Measurements from ENCODE around the gene USF3.
"Not testable (repeated sequence)": the region's sequence is repeated elsewhere in the genome, so short reads cannot be mapped to it uniquely, and the experiment has no call there.

Gene USF3

DNA sequence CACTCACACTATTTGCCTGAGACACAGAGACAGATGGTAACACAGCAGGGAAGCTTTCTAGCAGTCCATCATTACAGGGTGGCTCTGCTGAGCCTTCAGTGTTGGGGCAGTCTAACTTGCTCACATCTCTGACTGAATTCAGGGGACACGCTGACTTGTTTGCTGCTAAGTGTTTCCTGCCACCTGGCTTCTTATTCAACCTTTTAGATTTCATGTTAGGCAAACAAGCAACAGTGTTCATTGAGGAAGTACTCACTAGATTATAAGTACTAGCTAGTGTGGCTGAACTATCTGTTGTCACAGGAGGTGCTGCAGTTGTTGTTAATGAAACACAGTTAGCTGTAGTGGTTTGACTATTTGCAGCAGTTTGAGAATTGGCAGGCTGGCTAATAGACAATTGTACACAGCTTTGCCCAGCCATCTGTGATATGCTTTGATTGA lies 37.3 kb downstream of the USF3 start:
- Histone ChIP-seq H3K9ac (ENCODE audit: low read depth in 1 of 2, low read length in 2 of 2) (no peak overlapping the region), H3K27ac (ENCODE audit: low read depth, low read length) (no peak overlapping the region), H3K4me3 (ENCODE audit: low read depth in 1 of 2, low read length in 2 of 2) (no peak overlapping the region), H3K9me3 (ENCODE audit: control insufficient read depth in 1 of 2, low read length in 2 of 2) (no peaks in the 10 kb centered on the region), H3K4me1 (ENCODE audit: control insufficient read depth in 1 of 2, insufficient read depth in 2 of 2, low read length in 2 of 2) (peaks cover 14 to 19% of the 10 kb centered on the region in 2 donors), H3K27me3 (ENCODE audit: control insufficient read depth in 1 of 2, insufficient read depth in 2 of 2, low read length in 2 of 2) (no peaks in the 10 kb centered on the region), H3K36me3 (ENCODE audit: control insufficient read depth in 1 of 2, insufficient read depth in 2 of 2, low read length in 2 of 2) (peaks cover 34 to 47% of the 10 kb centered on the region in 2 donors)

- Histone ChIP-seq H3K9ac (ENCODE audit: low read depth in 1 of 2, low read length in 2 of 2) (no peak overlapping the region), H3K36me3 (ENCODE audit: control insufficient read depth in 1 of 2, insufficient read depth in 2 of 2, low read length in 2 of 2) (peaks cover 30 to 47% of the 10 kb centered on the region in 2 donors), H3K4me1 (ENCODE audit: control insufficient read depth in 1 of 2, insufficient read depth in 2 of 2, low read length in 2 of 2) (peaks cover 6 to 10% of the 10 kb centered on the region in 2 donors)
Observed at GRCh38 chr3:113658107-113658506, 38.3 kb downstream of the USF3 start.

DNA sequence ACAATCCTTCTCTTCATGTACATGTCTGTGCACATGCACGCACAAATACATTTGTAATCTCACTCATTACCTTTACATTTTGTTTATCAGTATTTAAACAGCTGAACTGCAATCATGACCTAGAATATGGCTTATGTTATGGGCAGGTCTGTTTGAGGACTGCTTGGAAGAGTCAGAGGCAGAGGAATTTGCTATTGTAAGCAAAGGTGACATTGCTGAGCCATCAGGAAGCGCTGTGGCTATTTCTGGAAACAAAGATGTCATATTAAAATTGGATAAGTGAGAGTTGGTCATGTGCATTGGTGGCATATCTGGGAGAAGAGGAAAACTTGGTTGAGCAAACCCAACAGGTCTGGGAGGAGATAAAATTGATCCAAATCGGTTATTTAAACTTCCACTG lies 41.6 kb downstream of the USF3 start:
- Histone ChIP-seq H3K4me1 (ENCODE audit: control insufficient read depth in 1 of 2, insufficient read depth in 2 of 2, low read length in 2 of 2) (no peaks in the 10 kb centered on the region), H3K27ac (ENCODE audit: low read depth, low read length) (no peak overlapping the region), H3K9me3 (ENCODE audit: control insufficient read depth in 1 of 2, low read length in 2 of 2) (no peaks in the 10 kb centered on the region), H3K4me3 (ENCODE audit: low read depth in 1 of 2, low read length in 2 of 2) (no peak overlapping the region), H3K36me3 (ENCODE audit: control insufficient read depth in 1 of 2, insufficient read depth in 2 of 2, low read length in 2 of 2) (peaks cover 20 to 29% of the 10 kb centered on the region in 2 donors), H3K27me3 (ENCODE audit: control insufficient read depth in 1 of 2, insufficient read depth in 2 of 2, low read length in 2 of 2) (no peaks in the 10 kb centered on the region), H3K9ac (ENCODE audit: low read depth in 1 of 2, low read length in 2 of 2) (no peak overlapping the region)

More at GRCh38 chr3:113658107-113658506, 38.3 kb downstream of the USF3 start:
- H3K27me3 ChIP-seq (ENCODE audit: control insufficient read depth in 1 of 2, insufficient read depth in 2 of 2, low read length in 2 of 2) = no peaks in the 10 kb centered on the region
- no peaks in the 10 kb centered on the region for H3K9me3 ChIP-seq (ENCODE audit: control insufficient read depth in 1 of 2, low read length in 2 of 2)
- H3K27ac ChIP-seq (ENCODE audit: low read depth, low read length) = no peak overlapping the region
- no peak overlapping the region for H3K4me3 ChIP-seq (ENCODE audit: low read depth in 1 of 2, low read length in 2 of 2)

DNA sequence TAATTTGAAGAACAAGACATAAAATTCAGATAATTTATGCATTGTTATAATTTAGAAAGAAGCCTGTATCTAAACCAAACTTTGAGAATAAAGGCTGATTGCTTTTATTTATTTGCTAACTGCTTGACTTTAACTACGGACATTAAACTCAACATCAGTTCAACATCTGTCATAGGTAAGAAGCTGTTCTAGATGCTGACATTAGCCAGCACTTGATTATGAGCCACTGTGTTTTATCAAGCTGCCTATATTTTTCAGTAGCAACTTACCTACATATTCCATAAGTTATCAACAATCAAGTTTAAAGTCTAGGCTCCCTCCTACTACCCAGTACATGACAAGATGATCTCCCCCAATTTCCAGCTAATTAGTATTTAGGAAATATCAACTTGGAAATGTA lies 42.1 kb downstream of the USF3 start:
- Histone ChIP-seq H3K27ac (ENCODE audit: low read depth, low read length) (no peak overlapping the region), H3K9ac (ENCODE audit: low read depth in 1 of 2, low read length in 2 of 2) (no peak overlapping the region), H3K4me3 (ENCODE audit: low read depth in 1 of 2, low read length in 2 of 2) (no peak overlapping the region), H3K9me3 (ENCODE audit: control insufficient read depth in 1 of 2, low read length in 2 of 2) (no peaks in the 10 kb centered on the region), H3K27me3 (ENCODE audit: control insufficient read depth in 1 of 2, insufficient read depth in 2 of 2, low read length in 2 of 2) (no peaks in the 10 kb centered on the region), H3K36me3 (ENCODE audit: control insufficient read depth in 1 of 2, insufficient read depth in 2 of 2, low read length in 2 of 2) (peaks cover 15 to 24% of the 10 kb centered on the region in 2 donors), H3K4me1 (ENCODE audit: control insufficient read depth in 1 of 2, insufficient read depth in 2 of 2, low read length in 2 of 2) (no peaks in the 10 kb centered on the region)

- no peak overlapping the region for H3K4me3 ChIP-seq (ENCODE audit: low read depth in 1 of 2, low read length in 2 of 2)
- H3K27ac ChIP-seq (ENCODE audit: low read depth, low read length) = no peak overlapping the region
- H3K36me3 ChIP-seq (ENCODE audit: control insufficient read depth in 1 of 2, insufficient read depth in 2 of 2, low read length in 2 of 2) = no peaks in the 10 kb centered on the region
- no peak overlapping the region for H3K9ac ChIP-seq (ENCODE audit: low read depth in 1 of 2, low read length in 2 of 2)
- peaks cover 0 to 18% of the 10 kb centered on the region in 2 donors for H3K9me3 ChIP-seq (ENCODE audit: control insufficient read depth in 1 of 2, low read length in 2 of 2)
- no peaks in the 10 kb centered on the region for H3K4me1 ChIP-seq (ENCODE audit: control insufficient read depth in 1 of 2, insufficient read depth in 2 of 2, low read length in 2 of 2)
- no peaks in the 10 kb centered on the region for H3K27me3 ChIP-seq (ENCODE audit: control insufficient read depth in 1 of 2, insufficient read depth in 2 of 2, low read length in 2 of 2)
Observed at GRCh38 chr3:113649174-113649845, 47.1 kb downstream of the USF3 start.

DNA sequence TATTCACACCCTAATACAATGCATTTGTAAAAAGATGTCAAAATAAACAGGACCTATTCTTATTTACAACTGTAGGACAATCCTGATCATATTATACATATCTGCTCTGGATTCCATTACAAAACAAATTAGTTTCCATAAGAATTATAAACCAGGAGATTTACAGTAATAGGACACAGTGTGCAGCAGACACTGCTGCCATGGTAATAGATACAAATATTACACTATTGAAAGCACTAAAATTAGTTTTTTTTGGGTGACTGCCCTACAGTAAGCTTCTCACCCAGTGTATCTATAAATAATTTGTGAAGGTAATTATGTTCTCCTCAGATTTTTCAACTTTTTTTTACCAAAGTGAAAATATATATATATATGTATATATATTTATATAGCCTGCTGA lies 47.9 kb downstream of the USF3 start:
- no peak overlapping the region for H3K27ac ChIP-seq (ENCODE audit: low read depth, low read length)
- no peaks in the 10 kb centered on the region for H3K36me3 ChIP-seq (ENCODE audit: control insufficient read depth in 1 of 2, insufficient read depth in 2 of 2, low read length in 2 of 2)
- no peaks in the 10 kb centered on the region for H3K4me1 ChIP-seq (ENCODE audit: control insufficient read depth in 1 of 2, insufficient read depth in 2 of 2, low read length in 2 of 2)
- no peak overlapping the region for H3K4me3 ChIP-seq (ENCODE audit: low read depth in 1 of 2, low read length in 2 of 2)
- no peaks in the 10 kb centered on the region for H3K27me3 ChIP-seq (ENCODE audit: control insufficient read depth in 1 of 2, insufficient read depth in 2 of 2, low read length in 2 of 2)
- no peak overlapping the region for H3K9ac ChIP-seq (ENCODE audit: low read depth in 1 of 2, low read length in 2 of 2)
- H3K9me3 ChIP-seq (ENCODE audit: control insufficient read depth in 1 of 2, low read length in 2 of 2) = peaks cover 0 to 18% of the 10 kb centered on the region in 2 donors

GRCh38 chr3:113643583-113643982 lies 52.9 kb downstream of the USF3 start:
- Histone ChIP-seq H3K36me3 (ENCODE audit: control insufficient read depth in 1 of 2, insufficient read depth in 2 of 2, low read length in 2 of 2) (no peaks in the 10 kb centered on the region), H3K9me3 (ENCODE audit: control insufficient read depth in 1 of 2, low read length in 2 of 2) (peaks cover 0 to 18% of the 10 kb centered on the region in 2 donors), H3K4me3 (ENCODE audit: low read depth in 1 of 2, low read length in 2 of 2) (no peak overlapping the region), H3K4me1 (ENCODE audit: control insufficient read depth in 1 of 2, insufficient read depth in 2 of 2, low read length in 2 of 2) (no peaks in the 10 kb centered on the region), H3K27me3 (ENCODE audit: control insufficient read depth in 1 of 2, insufficient read depth in 2 of 2, low read length in 2 of 2) (no peaks in the 10 kb centered on the region), H3K27ac (ENCODE audit: low read depth, low read length) (no peak overlapping the region), H3K9ac (ENCODE audit: low read depth in 1 of 2, low read length in 2 of 2) (no peak overlapping the region)

DNA sequence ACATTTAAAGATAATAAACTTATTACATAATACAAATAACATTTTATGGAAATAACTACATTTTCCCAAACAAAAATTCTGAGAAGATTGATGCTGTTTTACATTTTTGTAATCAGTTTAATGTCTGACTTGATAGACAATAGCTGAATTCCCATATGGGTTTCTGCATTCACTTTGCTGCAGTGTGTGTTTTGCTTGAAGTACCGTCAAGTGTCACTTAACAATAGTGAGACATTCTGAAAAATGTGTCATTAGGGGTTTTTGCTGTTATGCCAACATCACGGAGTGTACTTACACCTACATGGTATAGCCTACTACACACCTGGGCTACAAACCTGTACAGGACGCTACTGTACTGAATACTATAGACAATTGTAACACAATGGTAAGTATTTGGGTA lies 57.5 kb downstream of the USF3 start:
- Histone ChIP-seq H3K4me1 (ENCODE audit: control insufficient read depth in 1 of 2, insufficient read depth in 2 of 2, low read length in 2 of 2) (no peaks in the 10 kb centered on the region), H3K27me3 (ENCODE audit: control insufficient read depth in 1 of 2, insufficient read depth in 2 of 2, low read length in 2 of 2) (no peaks in the 10 kb centered on the region), H3K9me3 (ENCODE audit: control insufficient read depth in 1 of 2, low read length in 2 of 2) (no peaks in the 10 kb centered on the region), H3K9ac (ENCODE audit: low read depth in 1 of 2, low read length in 2 of 2) (no peak overlapping the region), H3K27ac (ENCODE audit: low read depth, low read length) (no peak overlapping the region), H3K36me3 (ENCODE audit: control insufficient read depth in 1 of 2, insufficient read depth in 2 of 2, low read length in 2 of 2) (no peaks in the 10 kb centered on the region), H3K4me3 (ENCODE audit: low read depth in 1 of 2, low read length in 2 of 2) (no peak overlapping the region)

DNA sequence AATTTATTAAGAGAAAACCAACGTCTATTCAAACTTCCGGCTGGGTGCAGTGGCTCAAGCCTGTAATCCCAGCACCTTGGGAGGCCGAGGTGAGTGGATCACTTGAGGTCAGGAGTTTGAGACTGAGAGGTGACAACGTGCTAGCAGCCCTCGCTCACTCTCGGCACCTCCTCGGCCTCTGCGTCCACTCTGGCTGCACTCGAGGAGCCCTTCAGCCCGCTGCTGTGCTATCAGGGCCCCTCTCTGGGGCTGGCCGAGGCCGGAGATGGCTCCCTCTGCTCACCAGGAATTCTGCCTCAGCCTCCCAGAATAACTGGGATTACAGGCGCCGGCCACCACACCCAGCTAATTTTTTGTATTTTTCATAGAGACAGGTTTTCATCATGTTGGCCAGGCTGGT lies 58.7 kb downstream of the USF3 start:
- H3K9ac ChIP-seq (ENCODE audit: low read depth in 1 of 2, low read length in 2 of 2) = no peak overlapping the region
- H3K36me3 ChIP-seq (ENCODE audit: control insufficient read depth in 1 of 2, insufficient read depth in 2 of 2, low read length in 2 of 2) = no peaks in the 10 kb centered on the region
- H3K9me3 ChIP-seq (ENCODE audit: control insufficient read depth in 1 of 2, low read length in 2 of 2) = no peaks in the 10 kb centered on the region
- H3K4me1 ChIP-seq (ENCODE audit: control insufficient read depth in 1 of 2, insufficient read depth in 2 of 2, low read length in 2 of 2) = no peaks in the 10 kb centered on the region
- no peaks in the 10 kb centered on the region for H3K27me3 ChIP-seq (ENCODE audit: control insufficient read depth in 1 of 2, insufficient read depth in 2 of 2, low read length in 2 of 2)
- H3K4me3 ChIP-seq (ENCODE audit: low read depth in 1 of 2, low read length in 2 of 2) = no peak overlapping the region
- no peak overlapping the region for H3K27ac ChIP-seq (ENCODE audit: low read depth, low read length)

GRCh38 chr3:113636034-113636433 lies 60.4 kb downstream of the USF3 start:
- not testable (repeated sequence) for H3K4me3 ChIP-seq (ENCODE audit: low read depth in 1 of 2, low read length in 2 of 2); H3K9ac ChIP-seq (ENCODE audit: low read depth in 1 of 2, low read length in 2 of 2); H3K9me3 ChIP-seq (ENCODE audit: control insufficient read depth in 1 of 2, low read length in 2 of 2); H3K27me3 ChIP-seq (ENCODE audit: control insufficient read depth in 1 of 2, insufficient read depth in 2 of 2, low read length in 2 of 2); H3K27ac ChIP-seq (ENCODE audit: low read depth, low read length); H3K36me3 ChIP-seq (ENCODE audit: control insufficient read depth in 1 of 2, insufficient read depth in 2 of 2, low read length in 2 of 2); H3K4me1 ChIP-seq (ENCODE audit: control insufficient read depth in 1 of 2, insufficient read depth in 2 of 2, low read length in 2 of 2)

Measured in duodenal mucosa (tissue), 2 donors.